GM21786 (cell line): ENCODE results near the gene ATP6V0B.

ENCODE experiments used
- ATAC-seq: cut with Tn5 transposase; IDR thresholded peaks from one replicate; pipeline ENCODE4 v1.9.1; 2021; ENCODE audit not compliant: unreplicated experiment

Gene ATP6V0B

GRCh38 chr1:43999455-43999854, 24.7 kb downstream of the ATP6V0B start:
- no peak for ATAC-seq

- no peak for ATAC-seq
Observed at GRCh38 chr1:44000122-44000665, 25.4 kb downstream of the ATP6V0B start.

GRCh38 chr1:44002165-44002564, 27.4 kb downstream of the ATP6V0B start:
- ATAC-seq = no peak

- ATAC-seq = no peak
Observed at GRCh38 chr1:44002606-44003157, 27.9 kb downstream of the ATP6V0B start.

- ATAC-seq = no peak
Observed at GRCh38 chr1:44008259-44008658, 33.5 kb downstream of the ATP6V0B start.

GRCh38 chr1:44010935-44011471, 36.2 kb downstream of the ATP6V0B start:
- ATAC-seq = no peak

GRCh38 chr1:44012404-44012803, 37.6 kb downstream of the ATP6V0B start:
- ATAC-seq = no peak

GRCh38 chr1:44012941-44013609, 38.3 kb downstream of the ATP6V0B start:
- no peak for ATAC-seq

- no peak for ATAC-seq
Observed at GRCh38 chr1:44013949-44014348, 39.2 kb downstream of the ATP6V0B start.

- ATAC-seq = no peak
Observed at GRCh38 chr1:44014365-44015104, 39.8 kb downstream of the ATP6V0B start.

- no peak for ATAC-seq
Observed at GRCh38 chr1:44015206-44015605, 40.4 kb downstream of the ATP6V0B start.

- ATAC-seq = no peak
Observed at GRCh38 chr1:44016041-44016889, 41.5 kb downstream of the ATP6V0B start.

- no peak for ATAC-seq
Observed at GRCh38 chr1:44016890-44017400, 42.2 kb downstream of the ATP6V0B start.

GRCh38 chr1:44019466-44019948, 44.7 kb downstream of the ATP6V0B start:
- no peak for ATAC-seq

- no peak for ATAC-seq
Observed at GRCh38 chr1:44020464-44020863, 45.7 kb downstream of the ATP6V0B start.

GRCh38 chr1:44021156-44021555, 46.4 kb downstream of the ATP6V0B start:
- no peak for ATAC-seq

- no peak for ATAC-seq
Observed at GRCh38 chr1:44021581-44022321, 47.0 kb downstream of the ATP6V0B start.

- ATAC-seq = no peak
Observed at GRCh38 chr1:44024031-44024902, 49.5 kb downstream of the ATP6V0B start.
